Osteoblast (primary cell): ENCODE data around the gene PML. TPM values are rescaled to one million over a fixed set of nuclear protein-coding genes. Genes with fewer than 3 reads are reported as not detected.

Experiments
- DNase-seq: peaks from one replicate; pipeline ENCODE4 v3.0.0; 2011; ENCODE audit warnings: low spot score, mixed read lengths; ENCODE audit not compliant: insufficient read length; ENCODE audit errors: missing footprints
- H2AFZ ChIP-seq: 2 replicates; pipeline ENCODE4 v1.6.0; 2011; ENCODE audit warnings: mild to moderate bottlenecking, low read length
- H3K27ac ChIP-seq: 2 replicates; pipeline ENCODE4 v1.5.1; 2011; ENCODE audit warnings: mild to moderate bottlenecking, low read depth, low read length, moderate library complexity
- H3K27me3 ChIP-seq: 2 replicates; pipeline ENCODE4 v1.6.0; 2012; ENCODE audit warnings: mild to moderate bottlenecking, control low read depth, inconsistent platforms, low read length, moderate library complexity; ENCODE audit not compliant: insufficient read depth
- H3K36me3 ChIP-seq: 2 replicates; pipeline ENCODE4 v1.5.1; 2011; ENCODE audit warnings: mild to moderate bottlenecking, low read length, control low read depth, moderate library complexity; ENCODE audit not compliant: insufficient read depth
- H3K4me1 ChIP-seq: 2 replicates; pipeline ENCODE4 v1.5.1; 2011; ENCODE audit warnings: mild to moderate bottlenecking, low read length, control low read depth, moderate library complexity; ENCODE audit not compliant: insufficient read depth
- H3K4me2 ChIP-seq: 2 replicates; pipeline ENCODE4 v1.6.0; 2011; ENCODE audit warnings: mild to moderate bottlenecking, low read length; ENCODE audit not compliant: insufficient read depth
- H3K4me3 ChIP-seq: fragments of 200-600 bp; sonication (generic); 3 replicates; pipeline ENCODE4 v1.5.1; 2012; ENCODE audit warnings: mild to moderate bottlenecking, low read length, inconsistent platforms; ENCODE audit not compliant: insufficient read depth
- H3K79me2 ChIP-seq: 2 replicates; pipeline ENCODE4 v1.6.0; 2012; ENCODE audit warnings: mild to moderate bottlenecking, low read length, control low read depth, inconsistent platforms; ENCODE audit not compliant: insufficient read depth
- H3K9me3 ChIP-seq: 2 replicates; pipeline ENCODE4 v1.5.1; 2011; ENCODE audit warnings: low read depth, low read length, control low read depth
- H4K20me1 ChIP-seq: 2 replicates; pipeline ENCODE4 v1.6.0; 2012; ENCODE audit warnings: mild to moderate bottlenecking, low read length, control low read depth; ENCODE audit not compliant: insufficient read depth
- CTCF ChIP-seq: IDR thresholded peaks from 2 replicates; pipeline ENCODE4 v1.5.1; 2011; ENCODE audit warnings: mild to moderate bottlenecking, low read depth, low read length, moderate library complexity; ENCODE audit errors: extremely low read depth
- total RNA-seq: library from RNA; depleted of rRNA; stranded (reverse); fragments of >200 nt; gene quantifications from 2 replicates; pipeline ENCODE4 v1.2.3, GENCODE V29; 2012

PML gene
- total RNA-seq, 1 donor = 46.7 TPM

- H3K4me3 ChIP-seq = no peak overlapping the region
- H3K36me3 ChIP-seq = peaks cover 23% of the 10 kb centered on the region
- H3K4me2 ChIP-seq = peak overlapping the region; percentile 47
- H2AFZ ChIP-seq = no peak overlapping the region
- TF ChIP-seq CTCF = no peak
- H3K4me1 ChIP-seq = peaks cover 15% of the 10 kb centered on the region
- DNase-seq = no peak
- H3K27me3 ChIP-seq = no peaks in the 10 kb centered on the region
- H3K9me3 ChIP-seq = no peaks in the 10 kb centered on the region
- no peak overlapping the region for H3K27ac ChIP-seq
- H3K79me2 ChIP-seq = peaks cover 89% of the 10 kb centered on the region
- H4K20me1 ChIP-seq = peaks cover 68% of the 10 kb centered on the region
Measured at GRCh38 chr15:74011610-74012009, 17.1 kb downstream of the PML start.

- H3K9me3 ChIP-seq = no peaks in the 10 kb centered on the region
- no peak overlapping the region for H3K4me3 ChIP-seq
- H3K27ac ChIP-seq = no peak overlapping the region
- H4K20me1 ChIP-seq = peaks cover 61% of the 10 kb centered on the region
- H2AFZ ChIP-seq = no peak overlapping the region
- H3K79me2 ChIP-seq = peaks cover 83% of the 10 kb centered on the region
- no peak for TF ChIP-seq CTCF
- H3K36me3 ChIP-seq = peaks cover 13% of the 10 kb centered on the region
- no peaks in the 10 kb centered on the region for H3K27me3 ChIP-seq
- H3K4me1 ChIP-seq = peaks cover 15% of the 10 kb centered on the region
- no peak overlapping the region for H3K4me2 ChIP-seq
- DNase-seq = no peak
Measured at GRCh38 chr15:74013374-74013894, 18.9 kb downstream of the PML start.

GRCh38 chr15:74019734-74020133, 25.2 kb downstream of the PML start:
- H3K79me2 ChIP-seq = peaks cover 83% of the 10 kb centered on the region
- H3K36me3 ChIP-seq = peaks cover 52% of the 10 kb centered on the region
- no peak overlapping the region for H3K27ac ChIP-seq
- TF ChIP-seq CTCF = no peak
- H2AFZ ChIP-seq = no peak overlapping the region
- H3K4me3 ChIP-seq = no peak overlapping the region
- no peak overlapping the region for H3K4me2 ChIP-seq
- no peaks in the 10 kb centered on the region for H3K9me3 ChIP-seq
- no peak for DNase-seq
- peaks cover 68% of the 10 kb centered on the region for H4K20me1 ChIP-seq
- peaks cover 4% of the 10 kb centered on the region for H3K4me1 ChIP-seq
- H3K27me3 ChIP-seq = no peaks in the 10 kb centered on the region

GRCh38 chr15:74022706-74023470, 28.4 kb downstream of the PML start:
- H3K4me1 ChIP-seq = peaks cover 16% of the 10 kb centered on the region
- TF ChIP-seq CTCF = no peak
- peaks cover 69% of the 10 kb centered on the region for H3K79me2 ChIP-seq
- peak; percentile 75 for DNase-seq
- H3K4me2 ChIP-seq = no peak overlapping the region
- H3K27me3 ChIP-seq = no peaks in the 10 kb centered on the region
- H3K9me3 ChIP-seq = no peaks in the 10 kb centered on the region
- no peak overlapping the region for H3K4me3 ChIP-seq
- H4K20me1 ChIP-seq = peaks cover 69% of the 10 kb centered on the region
- H3K36me3 ChIP-seq = peaks cover 70% of the 10 kb centered on the region
- H3K27ac ChIP-seq = no peak overlapping the region
- no peak overlapping the region for H2AFZ ChIP-seq
